ENCODE results near the gene SPI1.

DNA sequence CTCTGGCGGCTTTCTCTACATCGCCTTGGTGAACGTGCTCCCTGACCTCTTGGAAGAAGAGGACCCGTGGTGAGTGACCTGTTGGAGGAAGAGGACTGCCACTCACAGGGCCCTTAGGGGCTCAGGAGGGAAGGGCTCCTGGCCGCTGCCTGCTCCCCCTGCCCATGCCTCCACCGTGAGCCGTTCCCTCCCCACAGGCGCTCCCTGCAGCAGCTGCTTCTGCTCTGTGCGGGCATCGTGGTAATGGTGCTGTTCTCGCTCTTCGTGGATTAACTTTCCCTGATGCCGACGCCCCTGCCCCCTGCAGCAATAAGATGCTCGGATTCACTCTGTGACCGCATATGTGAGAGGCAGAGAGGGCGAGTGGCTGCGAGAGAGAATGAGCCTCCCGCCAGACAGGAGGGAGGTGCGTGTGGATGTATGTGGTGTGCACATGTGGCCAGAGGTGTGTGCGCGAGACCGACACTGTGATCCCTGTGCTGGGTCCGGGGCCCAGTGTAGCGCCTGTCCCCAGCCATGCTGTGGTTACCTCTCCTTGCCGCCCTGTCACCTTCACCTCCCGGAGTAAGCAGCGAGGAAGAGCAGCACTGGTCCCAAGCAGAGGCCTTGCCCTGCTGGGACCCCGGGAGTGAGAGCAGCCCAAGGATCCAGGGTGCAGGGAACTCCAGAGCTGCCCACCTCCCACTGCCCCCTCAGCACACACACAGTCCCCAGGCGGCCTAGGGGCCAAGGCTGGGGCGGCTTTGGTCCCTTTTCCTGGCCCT, 36.9 kb upstream of the SPI1 start:
- TF ChIP-seq EZH2 (IDR thresholded peaks at IDR 0.05) (no peak), POLR2AphosphoS5 (IDR thresholded peaks at IDR 0.05; ENCODE audit: borderline replicate concordance, low read depth, low read length) (no peak)

All from SK-N-MC (cell line).